ENCODE data around the gene PTPRT.
"Not testable (repeated sequence)": the region's sequence is repeated elsewhere in the genome, so short reads cannot be mapped to it uniquely, and the experiment has no call there.

The PTPRT gene

GRCh38 chr20:42919316-42919715 is 270.4 kb downstream of the PTPRT start (continued):
- no peak for TF ChIP-seq KLF16 (tag by site-specific recombination; IDR thresholded peaks at IDR 0.05)

- POLR2A ChIA-PET, result no interaction called here
- no peaks in the 10 kb centered on the region for H3K36me3 ChIP-seq (ENCODE audit: control insufficient read depth in 2 of 2, insufficient read depth in 1 of 2, low read length in 2 of 2)
- no peaks in the 10 kb centered on the region for H3K9me3 ChIP-seq (ENCODE audit: control insufficient read depth, insufficient read depth, low read depth, low read length)
- no peaks in the 10 kb centered on the region for H3K4me1 ChIP-seq (ENCODE audit: control insufficient read depth, insufficient read depth, low read length)
- TF ChIP-seq ZFP69B (tag by site-specific recombination; IDR thresholded peaks at IDR 0.05), result no peak
- no peak for TF ChIP-seq PRDM1 (tag by site-specific recombination; IDR thresholded peaks at IDR 0.05)
- H3K4me3 ChIP-seq (ENCODE audit: low read depth, low read length), result no peak overlapping the region
- H3K27ac ChIP-seq (ENCODE audit: extremely low read depth, low read depth, low read length), result no peak overlapping the region
- CTCF ChIA-PET, result no interaction called here
These were observed 274.6 kb downstream of the PTPRT start for GRCh38 chr20:42915081-42915480.

GRCh38 chr20:42914302-42914701 is 275.4 kb downstream of the PTPRT start:
- no peaks in the 10 kb centered on the region for H3K36me3 ChIP-seq (ENCODE audit: control insufficient read depth in 2 of 2, insufficient read depth in 1 of 2, low read length in 2 of 2)

GRCh38 chr20:42910808-42911207 is 278.9 kb downstream of the PTPRT start:
- H3K36me3 ChIP-seq (ENCODE audit: control insufficient read depth in 2 of 2, insufficient read depth in 1 of 2, low read length in 2 of 2); CTCF ChIA-PET; H3K27ac ChIP-seq (ENCODE audit: extremely low read depth, low read depth, low read length); H3K9me3 ChIP-seq (ENCODE audit: control insufficient read depth, insufficient read depth, low read depth, low read length); H3K4me1 ChIP-seq (ENCODE audit: control insufficient read depth, insufficient read depth, low read length); POLR2A ChIA-PET; H3K4me3 ChIP-seq (ENCODE audit: low read depth, low read length): not testable (repeated sequence)

More at GRCh38 chr20:42914302-42914701, 275.4 kb downstream of the PTPRT start:
- Histone ChIP-seq H3K9me3 (ENCODE audit: control insufficient read depth, insufficient read depth, low read depth, low read length) (no peaks in the 10 kb centered on the region), H3K27ac (ENCODE audit: extremely low read depth, low read depth, low read length) (no peak overlapping the region), H3K4me1 (ENCODE audit: control insufficient read depth, insufficient read depth, low read length) (no peaks in the 10 kb centered on the region), H3K4me3 (ENCODE audit: low read depth, low read length) (no peak overlapping the region)
- no peak for TF ChIP-seq ZNF24 (tag by site-specific recombination; IDR thresholded peaks at IDR 0.05)
- no peak for TF ChIP-seq ZNF639 (tag by site-specific recombination; IDR thresholded peaks at IDR 0.05)
- TF ChIP-seq ZNF112 (tag by site-specific recombination; IDR thresholded peaks at IDR 0.05), result no peak
- TF ChIP-seq ZBTB8A (tag by site-specific recombination; IDR thresholded peaks at IDR 0.05), result no peak
- no peak for TF ChIP-seq ZNF157 (tag by site-specific recombination; IDR thresholded peaks at IDR 0.05)
- no peak for TF ChIP-seq ZBTB6 (tag by site-specific recombination; IDR thresholded peaks at IDR 0.05)
- no peak for TF ChIP-seq ZBTB1 (tag by site-specific recombination; IDR thresholded peaks at IDR 0.05)
- no peak for TF ChIP-seq ZNF354C (tag by site-specific recombination; IDR thresholded peaks at IDR 0.05; ENCODE audit: borderline replicate concordance, low read depth)
- TF ChIP-seq ZNF2 (tag by site-specific recombination; IDR thresholded peaks at IDR 0.05), result no peak
- no peak for TF ChIP-seq ZNF791 (tag by site-specific recombination; IDR thresholded peaks at IDR 0.05)
- TF ChIP-seq ZNF843 (tag by site-specific recombination; IDR thresholded peaks at IDR 0.05), result no peak
- TF ChIP-seq KLF17 (tag by site-specific recombination; IDR thresholded peaks at IDR 0.05), result no peak
- TF ChIP-seq ZNF311 (tag by site-specific recombination; IDR thresholded peaks at IDR 0.05; ENCODE audit: borderline replicate concordance), result no peak
- no peak for TF ChIP-seq GLI4 (tag by site-specific recombination; IDR thresholded peaks at IDR 0.05)
- no peak for TF ChIP-seq KLF9 (tag by site-specific recombination; IDR thresholded peaks at IDR 0.05; ENCODE audit: low read depth)
- no peak for TF ChIP-seq ZNF19 (tag by site-specific recombination; IDR thresholded peaks at IDR 0.05; ENCODE audit: low read depth)
- no peak for TF ChIP-seq ZNF624 (tag by site-specific recombination; IDR thresholded peaks at IDR 0.05)
- TF ChIP-seq RBAK (tag by site-specific recombination; IDR thresholded peaks at IDR 0.05), result no peak
- TF ChIP-seq ZNF221 (tag by site-specific recombination; IDR thresholded peaks at IDR 0.05; ENCODE audit: borderline replicate concordance), result no peak
- ChIA-PET CTCF (no interaction called here), POLR2A (no interaction called here)
